Renal pelvis (tissue), 4 donors: ENCODE data around the gene RASGEF1B. TPM values are rescaled to one million over a fixed set of nuclear protein-coding genes. Genes with fewer than 3 reads are reported as not detected.
A peak's percentile ranks its signal among the peaks of the same experiment; 100 is the strongest.

ENCODE experiments used
- DNase-seq: peaks from one replicate; pipeline ENCODE4 v3.0.0-alpha.2; 2013
- polyA plus RNA-seq, 3 donors: library from polyadenylated mRNA; unstranded; fragments of 120-200 nt; gene quantifications; one replicate each; pipeline ENCODE4 v1.2.1, GENCODE V29; 2013; ENCODE audit not compliant: insufficient read length in 3 of 3

RASGEF1B gene
- polyA plus RNA-seq, 3 donors: 10.5 to 11.0 (median 10.5) TPM

DNA sequence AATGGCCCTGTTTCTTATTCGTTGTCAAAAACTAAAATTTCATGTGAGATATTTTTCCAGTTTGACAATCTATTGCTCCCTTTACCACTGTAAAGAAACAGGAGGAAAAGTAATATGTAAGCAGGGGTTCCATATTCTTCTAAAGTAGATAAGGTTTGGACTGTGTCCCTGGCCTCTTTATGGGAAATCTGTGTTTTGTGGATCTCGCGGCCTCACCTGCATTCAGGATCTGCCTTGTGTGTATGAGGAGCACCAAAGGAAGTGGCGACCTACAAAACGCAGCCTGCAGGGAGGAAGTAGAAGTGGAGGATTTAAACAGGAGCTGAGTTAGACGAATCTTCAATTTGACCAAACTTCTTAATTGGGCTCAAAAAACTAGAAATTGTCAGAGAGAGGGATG is 67.0 kb downstream of the RASGEF1B start:
- no peak for DNase-seq

GRCh38 chr4:81404294-81404693 is 67.4 kb downstream of the RASGEF1B start:
- DNase-seq: no peak

GRCh38 chr4:81399306-81400086 is 72.2 kb downstream of the RASGEF1B start:
- DNase-seq: no peak

DNA sequence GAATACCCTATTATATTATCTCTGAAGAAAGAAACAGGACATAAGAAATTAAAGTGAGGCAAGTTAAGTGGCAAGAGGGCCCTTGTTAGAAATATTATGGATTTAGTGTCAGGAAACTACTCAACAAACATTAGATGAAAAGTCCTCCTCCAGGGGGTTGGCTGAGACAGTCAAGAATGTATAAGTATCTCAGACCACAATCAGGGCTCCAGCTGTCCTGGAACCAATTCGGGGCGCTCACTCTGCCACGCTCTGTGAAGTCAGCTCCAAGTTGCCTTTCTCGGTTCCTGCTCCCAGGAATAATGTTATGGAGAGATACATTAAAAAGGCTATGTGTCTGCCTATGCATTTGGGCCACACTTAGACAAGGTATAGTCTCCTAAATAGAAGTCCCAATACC is 73.3 kb downstream of the RASGEF1B start:
- DNase-seq: no peak

GRCh38 chr4:81397635-81398034 is 74.1 kb downstream of the RASGEF1B start:
- DNase-seq: no peak

- DNase-seq: no peak
Measured at GRCh38 chr4:81395239-81395638, 76.5 kb downstream of the RASGEF1B start.

DNA sequence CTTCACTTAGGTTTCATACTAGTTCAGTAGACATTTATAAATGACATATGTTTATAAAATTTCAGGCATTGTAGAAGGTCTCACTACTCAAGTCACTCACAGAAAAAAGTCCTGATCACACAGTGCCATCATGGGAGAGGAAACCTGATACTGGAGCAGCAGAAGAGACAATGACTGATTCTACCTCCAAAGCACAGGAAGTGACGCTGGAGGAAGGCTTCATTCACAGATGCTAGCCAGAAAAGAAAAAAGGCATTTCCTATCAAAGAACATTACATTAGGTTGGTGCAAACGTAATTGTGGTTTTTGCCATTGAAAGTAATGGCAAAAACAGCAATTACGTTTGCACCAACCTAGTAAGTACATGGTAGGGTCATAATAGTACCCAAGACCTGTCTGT is 79.5 kb downstream of the RASGEF1B start:
- no peak for DNase-seq

- DNase-seq: no peak
Measured at GRCh38 chr4:81389720-81390119, 82.0 kb downstream of the RASGEF1B start.

- DNase-seq: peak; percentile 14
Measured at GRCh38 chr4:81380437-81380836, 91.3 kb downstream of the RASGEF1B start.

DNA sequence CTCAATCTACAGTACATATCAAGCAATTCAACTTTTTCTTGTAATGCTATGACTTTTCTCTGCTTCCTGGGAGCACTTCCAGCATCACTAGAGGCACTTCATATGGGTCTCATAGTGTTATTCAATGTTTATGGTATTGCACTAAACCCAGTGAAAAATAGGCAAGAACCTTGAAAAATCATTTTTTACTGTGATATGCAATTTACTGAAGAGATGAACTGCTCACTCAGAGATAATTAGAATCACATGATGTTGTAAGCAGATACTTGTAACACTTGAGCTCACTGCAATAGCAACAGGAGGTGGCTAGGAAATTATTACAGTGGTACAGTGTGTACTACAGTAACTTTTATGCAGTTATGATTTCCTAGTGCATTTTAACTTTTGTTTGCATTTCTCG is 93.3 kb downstream of the RASGEF1B start:
- no peak for DNase-seq

GRCh38 chr4:81377191-81377590 is 94.5 kb downstream of the RASGEF1B start:
- DNase-seq: no peak

DNA sequence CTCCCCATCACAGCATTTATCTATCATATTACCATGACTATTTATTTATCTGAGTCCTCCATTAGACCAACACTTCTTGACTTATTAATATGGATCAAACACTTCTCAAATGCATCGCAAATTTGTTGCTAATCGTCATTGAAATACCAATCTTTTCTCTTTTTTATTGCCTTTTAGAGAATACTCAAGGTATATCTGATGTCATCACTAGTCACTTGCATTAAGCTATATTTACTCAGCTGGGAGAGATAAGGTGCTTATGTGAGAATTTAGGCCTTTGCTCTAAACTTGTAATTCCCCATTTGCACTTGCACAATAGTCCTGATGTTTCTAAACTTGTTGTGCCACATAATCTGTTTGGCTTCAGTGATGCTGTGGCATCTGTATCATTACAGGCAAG is 95.0 kb downstream of the RASGEF1B start:
- no peak for DNase-seq
